HG03060 (cell line): ENCODE results near the gene POLR3A.
"Not testable (repeated sequence)": the region's sequence is repeated elsewhere in the genome, so short reads cannot be mapped to it uniquely, and the experiment has no call there.

ENCODE experiments used
- ATAC-seq: cut with Tn5 transposase; IDR thresholded peaks from one replicate; pipeline ENCODE4 v1.9.1; 2021; ENCODE audit warnings: low read depth, moderate number of reproducible peaks; ENCODE audit not compliant: unreplicated experiment

Gene POLR3A

GRCh38 chr10:78025685-78026364, 3.5 kb downstream of the POLR3A start:
- ATAC-seq, result no peak

GRCh38 chr10:78023741-78024140, 5.6 kb downstream of the POLR3A start:
- no peak for ATAC-seq

- ATAC-seq, result no peak
Measured at GRCh38 chr10:78021201-78021600, 8.1 kb downstream of the POLR3A start.

- no peak for ATAC-seq
Measured at GRCh38 chr10:78019264-78019663, 10.1 kb downstream of the POLR3A start.

- no peak for ATAC-seq
Measured at GRCh38 chr10:78017856-78018255, 11.5 kb downstream of the POLR3A start.

- ATAC-seq, result no peak
Measured at GRCh38 chr10:78015546-78015945, 13.8 kb downstream of the POLR3A start.

GRCh38 chr10:78013564-78013963, 15.8 kb downstream of the POLR3A start:
- no peak for ATAC-seq

- ATAC-seq, result no peak
Measured at GRCh38 chr10:78011065-78011464, 18.2 kb downstream of the POLR3A start.

GRCh38 chr10:78010278-78010677, 19.0 kb downstream of the POLR3A start:
- ATAC-seq, result no peak

- ATAC-seq, result no peak
Measured at GRCh38 chr10:78009662-78010061, 19.7 kb downstream of the POLR3A start.

GRCh38 chr10:78007172-78007571, 22.1 kb downstream of the POLR3A start:
- ATAC-seq, result no peak

- ATAC-seq, result no peak
Measured at GRCh38 chr10:78004215-78005026, 24.9 kb downstream of the POLR3A start.

- no peak for ATAC-seq
Measured at GRCh38 chr10:78002541-78003288, 26.6 kb downstream of the POLR3A start.

GRCh38 chr10:78000956-78001472, 28.3 kb downstream of the POLR3A start:
- ATAC-seq, result no peak

GRCh38 chr10:78000206-78000605, 29.1 kb downstream of the POLR3A start:
- ATAC-seq, result no peak

GRCh38 chr10:77998780-77999179, 30.5 kb downstream of the POLR3A start:
- not testable (repeated sequence) for ATAC-seq

- no peak for ATAC-seq
Measured at GRCh38 chr10:77993620-77994019, 35.7 kb downstream of the POLR3A start.

GRCh38 chr10:77989081-77989724, 40.1 kb downstream of the POLR3A start:
- ATAC-seq, result no peak

- ATAC-seq, result no peak
Measured at GRCh38 chr10:77987671-77988255, 41.6 kb downstream of the POLR3A start.

- ATAC-seq, result no peak
Measured at GRCh38 chr10:77984986-77985385, 44.3 kb downstream of the POLR3A start.
